Esophagus squamous epithelium (tissue), 4 donors: ENCODE results near the gene CD40.

Experiments used
- POLR2A ChIP-seq, 4 donors: fragments of 450-650 bp; IDR thresholded peaks; one replicate each; pipeline ENCODE4 v1.6.1; 2017; ENCODE audit warnings: antibody characterized with exemption in 4 of 4, mild to moderate bottlenecking in 4 of 4, moderate library complexity in 3 of 4
- TF ChIP-seq, protein P1 (sequence below), 6 experiments: fragments of 450-650 bp in 4 of 6; fragments of 200-600 bp in 2 of 6; sonication (generic) in 2 of 6; IDR thresholded peaks; one replicate each; pipeline ENCODE4 v1.5.1; 2016 to 2019; ENCODE audit warnings: antibody characterized with exemption in 6 of 6, mild to moderate bottlenecking in 4 of 6, moderate library complexity in 4 of 6

DNA sequence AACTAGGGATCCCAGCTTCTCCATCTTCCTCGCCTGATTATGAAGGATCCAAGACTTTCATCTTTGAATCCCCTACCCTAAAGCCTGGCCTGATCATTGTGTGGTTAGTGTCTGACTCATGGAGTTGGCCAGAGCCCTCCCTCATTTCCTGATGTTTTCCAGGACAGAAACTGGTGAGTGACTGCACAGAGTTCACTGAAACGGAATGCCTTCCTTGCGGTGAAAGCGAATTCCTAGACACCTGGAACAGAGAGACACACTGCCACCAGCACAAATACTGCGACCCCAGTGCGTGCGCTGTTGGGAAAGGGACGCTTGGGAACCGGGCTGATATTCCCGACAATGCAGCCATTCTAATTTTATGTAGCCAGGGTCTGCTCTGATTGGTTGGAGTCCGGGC lies 4.0 kb downstream of the CD40 start:
- TF ChIP-seq, protein P1, sequence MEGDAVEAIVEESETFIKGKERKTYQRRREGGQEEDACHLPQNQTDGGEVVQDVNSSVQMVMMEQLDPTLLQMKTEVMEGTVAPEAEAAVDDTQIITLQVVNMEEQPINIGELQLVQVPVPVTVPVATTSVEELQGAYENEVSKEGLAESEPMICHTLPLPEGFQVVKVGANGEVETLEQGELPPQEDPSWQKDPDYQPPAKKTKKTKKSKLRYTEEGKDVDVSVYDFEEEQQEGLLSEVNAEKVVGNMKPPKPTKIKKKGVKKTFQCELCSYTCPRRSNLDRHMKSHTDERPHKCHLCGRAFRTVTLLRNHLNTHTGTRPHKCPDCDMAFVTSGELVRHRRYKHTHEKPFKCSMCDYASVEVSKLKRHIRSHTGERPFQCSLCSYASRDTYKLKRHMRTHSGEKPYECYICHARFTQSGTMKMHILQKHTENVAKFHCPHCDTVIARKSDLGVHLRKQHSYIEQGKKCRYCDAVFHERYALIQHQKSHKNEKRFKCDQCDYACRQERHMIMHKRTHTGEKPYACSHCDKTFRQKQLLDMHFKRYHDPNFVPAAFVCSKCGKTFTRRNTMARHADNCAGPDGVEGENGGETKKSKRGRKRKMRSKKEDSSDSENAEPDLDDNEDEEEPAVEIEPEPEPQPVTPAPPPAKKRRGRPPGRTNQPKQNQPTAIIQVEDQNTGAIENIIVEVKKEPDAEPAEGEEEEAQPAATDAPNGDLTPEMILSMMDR (IDR thresholded peaks at IDR 0.05) = no peak
- TF ChIP-seq POLR2A (IDR thresholded peaks at IDR 0.05) = no peak
